ENCODE measurements around the gene KLHL35.
"Not testable (repeated sequence)": the region's sequence is repeated elsewhere in the genome, so short reads cannot be mapped to it uniquely, and the experiment has no call there.

The KLHL35 gene

DNA sequence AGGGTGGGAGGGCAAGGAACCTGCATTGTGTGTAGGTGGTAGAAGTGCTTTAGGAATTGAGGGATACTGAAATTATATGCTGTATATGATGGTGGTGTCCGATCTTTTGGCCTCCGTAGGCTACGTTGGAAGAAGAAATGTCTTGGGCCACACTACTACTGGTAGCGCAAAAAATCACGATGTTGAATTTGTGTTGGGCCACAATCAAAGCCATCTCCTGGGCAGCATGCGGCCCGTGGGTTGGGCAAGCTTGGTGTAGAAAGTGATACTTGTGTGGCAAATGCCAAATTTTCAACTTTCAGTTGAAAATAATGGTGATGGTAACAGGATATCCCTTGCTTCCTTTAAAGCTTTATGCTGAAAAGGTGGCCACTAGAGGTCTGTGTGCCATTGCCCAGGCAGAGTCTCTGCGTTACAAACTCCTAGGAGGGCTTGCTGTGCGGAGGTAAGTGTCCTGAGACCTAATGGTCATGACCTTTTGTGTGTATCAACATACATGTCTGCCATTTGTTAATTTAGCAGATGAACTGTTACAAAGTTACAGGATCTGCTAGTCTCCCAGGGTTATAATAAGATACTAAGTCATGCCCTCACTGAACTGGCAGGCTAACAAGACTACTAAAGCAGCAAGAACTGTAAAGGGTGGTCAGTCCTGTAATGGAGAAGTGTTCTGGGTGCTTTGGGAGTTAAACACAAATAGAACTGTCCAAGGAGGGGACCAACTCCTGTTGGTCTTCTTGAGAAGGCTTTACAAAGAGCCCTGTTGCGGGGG, 30.8 kb downstream of the KLHL35 start:
- intact Hi-C loops (cut with DNase I), result no loop called here
- DNase-seq, result no peak

DNA sequence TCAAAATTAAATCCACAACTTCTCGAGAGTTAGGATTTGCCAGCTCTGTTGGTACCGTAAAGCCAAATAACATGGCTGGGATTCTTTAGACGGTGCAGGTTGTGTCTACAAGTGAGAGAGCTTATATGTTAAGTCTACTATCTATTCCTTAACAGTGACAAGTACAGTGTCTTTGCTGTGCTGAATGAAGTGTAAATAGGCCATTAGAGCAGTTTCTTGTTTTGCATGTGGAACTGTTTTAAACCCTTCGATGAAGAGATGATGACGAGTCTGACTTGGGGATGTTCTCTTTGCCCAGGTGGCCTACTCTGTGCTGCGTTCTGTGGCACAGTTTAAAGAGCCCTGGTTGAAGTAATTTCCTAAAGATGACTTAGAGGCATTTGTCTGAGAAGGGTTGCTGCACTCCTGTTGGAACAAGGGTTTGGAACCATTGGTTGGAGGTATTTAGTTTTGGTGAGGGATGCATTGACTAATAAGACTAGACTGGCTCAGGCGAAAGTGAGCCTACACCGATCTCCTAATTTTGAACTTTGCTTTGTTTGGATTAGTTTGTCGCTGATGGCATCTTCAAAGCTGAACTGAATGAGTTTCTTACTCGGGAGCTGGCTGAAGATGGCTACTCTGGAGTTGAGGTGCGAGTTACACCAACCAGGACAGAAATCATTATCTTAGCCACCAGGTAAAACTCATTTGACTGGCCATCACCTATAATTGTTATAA, 32.7 kb downstream of the KLHL35 start:
- intact Hi-C loops (cut with DNase I), result no loop called here
- DNase-seq, result no peak

DNA sequence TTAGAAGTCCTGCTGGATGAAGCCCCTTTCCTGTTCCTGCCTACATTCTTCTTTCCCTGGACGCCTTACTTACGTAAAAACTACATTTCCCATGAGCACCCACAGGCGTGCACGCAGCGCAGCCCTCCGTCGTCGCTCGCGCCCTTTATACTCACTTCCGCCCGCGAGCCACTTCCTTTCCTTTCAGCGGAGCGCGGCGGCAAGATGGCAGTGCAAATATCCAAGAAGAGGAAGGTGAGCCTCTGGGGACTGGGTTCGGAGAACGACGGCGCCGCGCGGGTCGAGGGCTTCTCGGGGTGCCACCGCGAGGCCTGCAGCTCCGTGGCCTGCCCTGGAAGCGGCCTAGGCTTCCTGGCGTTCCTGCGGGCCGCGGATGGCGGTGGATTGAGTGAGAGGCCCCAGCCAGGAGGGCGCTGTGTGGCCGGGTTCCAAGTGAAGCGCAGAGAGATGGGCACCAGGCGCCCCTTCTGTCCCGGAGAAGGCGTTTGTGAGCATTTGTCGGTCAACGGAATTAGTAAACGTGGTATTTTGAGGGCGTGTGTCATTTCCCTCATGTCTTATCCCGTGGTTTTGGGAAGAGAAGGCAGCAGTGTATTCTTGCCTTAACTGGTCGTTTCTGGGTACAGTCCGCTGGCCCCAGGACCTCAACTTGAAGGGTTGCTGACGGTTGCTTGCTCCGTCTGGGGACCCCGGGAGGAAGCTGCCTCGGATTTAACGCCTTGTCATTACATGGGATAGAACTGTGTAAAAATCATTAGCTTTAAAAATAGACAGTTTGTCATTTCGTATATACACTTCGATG, 33.5 kb downstream of the KLHL35 start, which contains the start of gene RPS3:
TSS of gene RPS3 (plus strand) at position 175 of the 802 bp plus-strand sequence. CDS start at position 205, 30 bp downstream.
- peak; percentile 83 to 99 (median 92) for DNase-seq
- intact Hi-C loops (cut with DNase I), result no loop called here

DNA sequence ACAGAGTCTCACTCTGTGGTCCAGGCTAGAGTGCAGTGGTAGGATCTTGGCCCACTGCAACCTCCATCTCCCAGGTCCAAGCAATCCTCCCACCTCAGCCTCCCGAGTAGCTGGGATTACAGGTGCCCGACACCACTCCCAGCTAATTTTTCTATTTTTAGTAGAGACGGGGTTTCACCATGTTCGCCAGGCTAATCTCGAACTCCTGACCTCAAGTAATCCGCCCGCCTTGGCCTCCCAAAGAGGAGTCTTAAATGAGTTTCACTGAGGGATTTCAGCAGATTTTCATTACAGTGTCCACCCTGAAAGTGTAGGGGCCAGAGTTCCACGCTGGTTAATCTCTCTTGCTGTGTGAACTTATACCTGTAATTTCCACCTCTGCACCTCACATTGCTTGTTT, 34.1 kb downstream of the KLHL35 start:
- intact Hi-C loops (cut with DNase I), result no loop called here
- DNase-seq, result no peak

DNA sequence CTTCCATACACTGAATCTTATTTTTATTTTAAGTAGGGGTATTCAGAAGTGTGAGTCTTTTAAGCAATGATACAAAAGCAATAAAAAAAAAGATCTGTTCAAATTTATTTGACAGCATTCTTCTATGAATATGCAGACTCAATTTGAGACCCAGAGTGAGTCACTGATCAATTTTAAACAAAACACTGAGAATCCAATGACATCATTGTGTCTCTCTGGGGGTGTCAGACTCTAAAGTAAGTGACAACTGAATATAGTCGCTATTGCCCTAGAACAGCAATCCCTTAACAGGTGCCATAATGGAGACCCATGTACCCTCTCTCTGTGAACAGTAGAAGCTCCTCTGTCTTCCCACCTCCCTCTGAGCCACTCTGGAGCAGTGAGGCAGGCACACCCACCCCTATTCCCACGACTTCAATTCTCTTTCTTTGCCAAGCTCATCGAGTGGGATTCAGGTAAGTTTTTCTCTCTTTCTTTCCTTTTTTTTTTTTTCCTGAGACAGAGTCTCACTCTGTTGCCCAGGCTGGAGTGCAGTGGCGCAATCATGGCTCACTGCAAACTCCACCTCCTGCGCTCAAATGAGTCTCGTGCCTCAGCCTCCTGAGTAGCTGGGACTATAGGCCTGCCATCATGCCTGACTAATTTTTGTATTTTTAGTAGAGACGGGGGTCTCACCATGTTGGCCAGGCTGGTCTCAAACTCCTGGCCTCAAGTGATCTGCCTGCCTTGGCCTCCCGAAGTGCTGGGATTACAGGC, 38.7 kb downstream of the KLHL35 start:
- no peak for DNase-seq
- intact Hi-C loops (cut with DNase I), result no loop called here

DNA sequence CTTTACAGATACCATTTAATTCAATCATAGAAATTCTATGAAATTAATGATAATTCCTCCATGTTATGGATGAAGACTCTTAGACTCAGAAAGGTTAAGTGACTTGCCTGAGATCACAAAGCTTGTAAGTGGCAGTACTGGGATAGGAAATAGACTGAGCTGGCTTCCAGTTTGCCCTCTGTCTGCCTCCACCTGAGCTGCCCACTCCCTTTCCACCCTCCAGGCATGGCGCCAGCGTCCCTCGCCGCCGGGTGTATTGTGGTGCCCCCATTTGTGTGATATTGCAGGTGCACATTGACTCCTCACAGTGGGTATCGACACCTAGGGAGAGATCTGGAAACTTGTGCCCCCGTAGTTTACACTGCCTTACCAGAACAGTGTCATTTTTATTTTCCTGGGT, 43.1 kb downstream of the KLHL35 start:
- intact Hi-C loops (cut with DNase I), result loop anchor here (2.0 to 10.0 kb wide), 2 partner anchors 55 to 143 kb away; no protein-coding TSS in a partner anchor
- no peak for DNase-seq

DNA sequence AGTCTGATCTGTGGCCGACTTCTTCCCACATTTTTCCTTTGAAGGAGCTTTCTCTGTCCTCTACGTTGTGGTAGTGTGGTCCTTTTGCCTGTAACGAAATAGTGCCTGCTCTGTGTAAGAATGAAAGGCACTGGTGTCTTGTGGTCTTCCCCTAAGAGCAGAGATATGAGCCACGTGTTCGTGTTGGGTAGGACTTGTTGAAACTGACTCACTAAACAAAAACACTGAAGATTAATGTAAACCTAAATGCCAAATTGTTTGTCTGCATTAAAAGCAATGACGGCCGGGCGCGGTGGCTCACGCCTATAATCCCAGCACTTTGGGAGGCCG, 43.8 kb downstream of the KLHL35 start:
- intact Hi-C loops (cut with DNase I), result loop anchor here (2.0 to 10.0 kb wide), 2 partner anchors 56 to 144 kb away; no protein-coding TSS in a partner anchor

DNA sequence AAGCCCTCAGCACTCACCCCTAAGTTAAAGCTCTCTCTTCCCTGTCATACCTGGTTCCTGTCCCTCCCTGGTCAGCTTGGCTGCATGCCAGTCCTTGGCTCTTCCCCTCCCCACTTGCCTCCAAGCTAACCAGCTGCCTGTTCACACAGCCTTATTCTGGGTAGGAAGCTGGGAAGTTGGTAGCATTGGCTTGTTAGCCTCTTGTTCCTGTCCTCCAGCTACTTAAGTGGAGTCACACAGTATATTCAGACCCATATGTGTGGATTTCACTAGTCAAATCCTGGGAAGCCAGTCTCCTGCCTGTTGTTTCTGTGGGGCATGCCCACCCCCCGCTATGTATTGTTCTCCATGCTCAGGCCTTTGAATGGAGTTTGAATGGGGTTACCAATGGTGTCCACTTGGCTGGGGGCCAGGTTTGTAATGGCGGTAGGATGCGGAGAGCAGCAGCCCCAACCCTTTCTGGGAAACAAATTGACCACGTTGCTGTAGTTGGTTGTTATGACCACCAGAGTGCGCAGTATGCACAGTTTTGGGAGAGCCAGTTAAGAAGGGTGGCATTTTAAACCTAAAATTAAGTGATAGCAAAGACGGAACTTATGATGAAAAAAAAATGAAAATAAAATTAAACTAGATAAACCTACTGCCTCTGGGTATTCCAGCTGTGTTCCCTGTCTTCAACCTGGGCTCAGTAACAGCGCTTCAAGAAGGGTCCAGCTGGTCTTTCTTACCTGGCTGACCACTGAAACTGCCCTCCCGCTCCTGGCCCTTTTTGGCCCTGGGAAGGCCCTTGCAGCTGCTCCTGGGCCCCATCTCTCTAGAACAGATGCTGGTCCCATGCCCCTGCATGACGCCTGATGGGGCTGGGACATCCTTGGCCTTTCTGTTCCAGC, 44.4 kb downstream of the KLHL35 start:
- peak in 8 of 10 donors; percentile 19 to 93 (median 67) for DNase-seq
- intact Hi-C loops (cut with DNase I), result loop anchor here (2.0 to 10.0 kb wide), 2 partner anchors 56 to 144 kb away; no protein-coding TSS in a partner anchor

More for the DNA sequence above, 43.8 kb downstream of the KLHL35 start:
- DNase-seq, result no peak

DNA sequence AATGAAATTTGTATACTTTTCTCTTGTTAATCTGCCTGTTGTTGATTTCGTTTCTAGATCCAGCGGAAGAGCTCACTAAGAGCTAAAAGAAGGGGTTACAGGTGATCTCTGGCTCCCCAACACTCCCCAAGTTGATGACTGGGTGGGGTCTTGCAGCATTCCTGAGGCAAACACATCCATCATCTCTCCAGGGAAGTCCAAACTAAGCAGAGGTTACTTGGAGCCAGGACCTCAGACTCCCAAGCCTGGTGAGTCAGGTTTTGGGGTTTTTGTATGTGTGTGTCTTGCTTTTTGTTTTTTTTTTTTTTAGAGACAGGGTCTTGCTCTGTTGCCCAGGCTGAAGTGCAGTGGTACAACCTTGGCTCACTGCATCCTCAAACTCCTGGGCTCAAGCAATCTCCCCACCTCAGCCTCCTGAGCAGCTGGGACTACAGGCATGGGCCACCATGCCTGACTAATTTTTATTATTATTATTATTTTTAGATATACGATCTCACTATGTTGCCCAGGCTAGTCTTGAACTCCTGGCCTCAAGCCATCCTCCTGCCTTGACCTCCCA, 45.2 kb downstream of the KLHL35 start:
- intact Hi-C loops (cut with DNase I), result loop anchor here (2.0 to 10.0 kb wide), 2 partner anchors 57 to 145 kb away; no protein-coding TSS in a partner anchor
- no peak for DNase-seq

DNA sequence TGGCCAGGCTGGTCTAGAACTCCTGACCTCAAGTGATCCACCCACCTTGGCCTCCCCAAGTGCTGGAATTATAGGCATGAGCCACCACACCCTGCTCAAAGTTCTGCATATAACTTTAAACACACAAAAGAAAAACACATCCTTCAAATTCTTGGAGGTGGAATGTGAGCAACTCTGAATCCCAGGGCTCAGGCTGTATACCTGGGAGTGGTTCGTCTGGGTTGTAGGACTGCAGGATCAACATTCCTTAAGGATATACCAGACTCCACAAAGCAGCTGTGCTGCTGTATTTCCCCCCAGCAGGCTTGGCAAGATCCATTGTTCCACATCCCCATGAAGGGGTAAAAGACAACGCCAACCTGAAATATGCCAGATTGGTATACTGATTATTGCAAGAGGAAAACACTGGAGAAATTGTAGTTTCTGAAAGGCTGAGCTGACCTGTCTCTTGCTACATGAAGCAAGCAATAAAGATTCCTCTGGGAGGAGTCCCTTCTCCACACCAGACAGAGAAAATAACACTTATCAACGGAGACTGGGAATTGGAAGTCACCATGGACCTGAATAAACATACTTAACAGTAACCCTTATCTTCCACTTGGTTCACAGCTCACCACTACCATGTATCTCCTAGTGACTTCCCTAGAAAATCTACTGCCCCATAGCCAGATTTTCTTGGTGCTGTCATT, 45.9 kb downstream of the KLHL35 start:
- no peak for DNase-seq
- intact Hi-C loops (cut with DNase I), result loop anchor here (10.0 kb wide), 1 partner anchor 58 kb away; no protein-coding TSS in a partner anchor

DNA sequence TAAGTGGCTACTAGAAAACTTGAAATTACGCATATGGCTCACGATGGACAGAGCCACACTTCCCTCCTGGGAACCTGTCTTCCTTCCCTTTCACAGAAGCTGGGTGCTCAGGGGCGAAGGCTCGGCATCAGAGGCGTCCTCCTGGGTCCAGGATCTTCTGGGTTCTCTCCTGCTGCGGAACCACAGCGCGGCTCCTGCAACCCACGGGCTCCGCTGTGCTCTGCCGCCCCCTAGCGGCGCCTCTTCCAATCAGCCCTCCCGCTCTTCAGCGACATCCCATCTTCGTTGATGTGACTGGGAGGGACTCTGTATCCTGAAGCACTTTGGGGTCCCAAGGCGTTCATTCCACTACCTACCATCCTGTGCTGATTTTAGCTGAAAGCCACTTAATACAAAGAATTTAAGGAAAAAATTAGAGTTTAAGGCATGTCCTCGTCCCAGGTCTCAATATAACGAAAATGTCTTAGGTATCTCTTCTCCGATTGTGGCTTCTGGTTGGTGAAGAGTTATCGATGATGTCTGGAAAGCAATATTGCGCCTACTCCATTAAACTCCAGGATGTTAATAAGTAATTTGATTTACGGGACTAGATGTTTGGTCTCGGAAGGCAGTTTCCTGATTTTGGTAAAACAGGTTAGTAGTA, 48.4 kb downstream of the KLHL35 start:
- DNase-seq, result peak; percentile 49 to 98 (median 84)
- intact Hi-C loops (cut with DNase I), result loop anchor here (1.0 to 10.0 kb wide), 3 partner anchors 56 to 104 kb away; no protein-coding TSS in a partner anchor

DNA sequence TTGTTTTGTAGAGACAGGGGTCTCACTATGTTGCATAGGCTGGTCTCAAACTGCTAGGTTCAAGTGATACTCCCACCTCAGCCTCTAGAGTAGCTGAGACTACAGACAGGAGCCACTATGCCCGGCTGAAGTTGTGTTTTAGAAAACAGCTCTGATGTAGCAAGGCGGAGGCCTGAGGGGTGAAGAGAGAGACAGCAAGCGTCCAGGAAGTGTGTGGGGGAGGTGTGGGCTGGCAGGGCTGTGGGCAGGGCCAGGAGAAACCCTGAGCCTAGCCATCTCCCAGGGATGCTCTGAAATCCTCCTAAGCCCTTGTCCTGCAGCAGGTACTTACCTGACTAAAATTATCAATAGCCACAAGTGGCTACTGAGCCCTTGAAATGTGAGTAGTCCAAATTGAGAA, 49.8 kb downstream of the KLHL35 start:
- intact Hi-C loops (cut with DNase I), result loop anchor here (10.0 kb wide), 1 partner anchor 62 kb away; no protein-coding TSS in a partner anchor
- no peak for DNase-seq

DNA sequence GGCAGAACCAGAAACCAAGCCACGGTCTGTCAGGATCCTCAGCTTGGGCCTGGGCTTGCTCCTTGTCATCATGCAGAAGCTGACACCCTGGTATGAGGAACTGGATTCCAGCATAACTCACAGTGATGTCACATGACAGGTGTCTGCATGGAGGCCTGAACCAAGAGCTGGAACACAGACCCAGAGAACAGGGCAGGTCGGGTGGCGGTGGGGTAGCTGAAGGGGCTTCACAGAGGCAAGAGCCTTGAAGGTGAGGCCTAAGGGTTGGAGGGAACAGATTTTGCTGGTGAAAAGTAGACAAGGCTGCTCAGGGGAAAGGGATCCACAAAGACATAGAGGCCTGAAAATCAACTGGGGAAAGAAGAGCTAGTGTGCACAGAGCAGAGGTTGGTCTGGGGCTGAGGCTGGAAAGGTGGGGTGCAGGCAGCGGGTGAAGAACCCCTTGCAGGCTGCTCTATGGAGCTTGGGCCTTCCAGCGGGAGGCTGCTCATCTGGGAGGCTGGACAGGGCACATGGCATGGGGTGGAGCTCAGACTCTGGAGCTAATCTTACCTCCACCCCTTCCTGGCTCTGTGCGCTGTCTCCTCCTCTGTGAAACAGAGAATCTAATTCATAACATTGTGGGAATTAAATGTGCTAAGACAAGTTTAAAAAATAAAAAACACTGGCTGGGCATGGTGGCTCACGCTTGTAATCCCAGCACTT, 52.1 kb downstream of the KLHL35 start:
- DNase-seq, result no peak
- intact Hi-C loops (cut with DNase I), result loop anchor here (10.0 kb wide), 1 partner anchor 64 kb away; no protein-coding TSS in a partner anchor

DNA sequence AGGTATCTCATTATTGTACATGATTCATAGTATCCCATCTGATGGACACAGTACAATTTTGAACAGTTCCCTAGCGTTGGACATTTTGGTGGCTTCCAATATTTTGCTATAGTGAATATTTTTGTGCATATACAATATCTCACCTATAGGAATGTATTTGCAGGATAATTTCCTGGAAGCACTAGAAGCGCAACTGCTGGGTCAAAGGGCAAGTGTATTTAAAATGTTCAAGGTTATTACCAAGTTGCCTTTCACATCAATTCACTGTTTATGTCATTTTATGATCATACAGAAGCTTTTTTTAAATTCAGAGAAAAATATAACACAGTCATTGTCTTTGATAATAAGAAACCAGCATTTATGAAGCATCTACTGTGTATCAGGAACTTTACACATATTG, 52.8 kb downstream of the KLHL35 start:
- DNase-seq, result no peak
- intact Hi-C loops (cut with DNase I), result loop anchor here (10.0 kb wide), 1 partner anchor 65 kb away; no protein-coding TSS in a partner anchor

DNA sequence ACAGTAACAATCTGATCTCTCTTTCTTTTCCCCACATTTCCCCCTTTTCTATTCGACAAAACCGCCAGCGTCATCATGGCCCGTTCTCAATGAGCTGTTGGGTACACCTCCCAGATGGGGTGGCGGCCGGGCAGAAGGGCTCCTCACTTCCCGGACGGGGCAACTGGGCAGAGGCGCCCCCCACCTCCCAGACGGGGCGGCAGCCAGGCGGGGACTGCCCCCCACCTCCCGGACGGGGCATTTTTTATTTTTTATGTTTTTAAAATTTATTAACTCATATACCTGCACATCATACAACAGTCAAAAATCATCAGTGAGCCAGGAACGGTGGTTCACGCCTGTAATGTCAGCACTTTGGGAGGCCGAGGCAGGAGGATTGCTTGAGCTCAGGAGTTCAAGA, 54.2 kb downstream of the KLHL35 start:
- intact Hi-C loops (cut with DNase I); DNase-seq: not testable (repeated sequence)

DNA sequence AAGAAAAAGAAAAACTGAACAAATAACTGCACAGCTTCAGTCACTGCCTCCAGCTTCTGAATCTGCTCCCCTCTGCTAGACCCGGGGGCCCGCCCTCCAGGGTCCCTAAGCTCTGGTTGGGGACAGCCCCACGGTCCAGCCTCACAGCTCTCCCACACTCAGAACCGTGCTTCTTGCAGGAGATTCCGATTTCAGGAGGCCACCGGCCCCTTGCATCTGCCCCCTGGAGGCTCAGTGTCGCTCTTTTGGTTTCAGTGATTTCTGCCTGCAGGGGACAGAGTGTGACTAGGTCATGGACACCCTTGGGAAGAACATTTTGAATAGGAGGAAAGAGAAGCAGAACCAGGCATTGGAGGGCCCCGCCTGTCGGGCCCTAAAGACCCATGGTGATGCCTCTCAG, 56.8 kb downstream of the KLHL35 start:
- intact Hi-C loops (cut with DNase I), result no loop called here
- DNase-seq, result no peak

DNA sequence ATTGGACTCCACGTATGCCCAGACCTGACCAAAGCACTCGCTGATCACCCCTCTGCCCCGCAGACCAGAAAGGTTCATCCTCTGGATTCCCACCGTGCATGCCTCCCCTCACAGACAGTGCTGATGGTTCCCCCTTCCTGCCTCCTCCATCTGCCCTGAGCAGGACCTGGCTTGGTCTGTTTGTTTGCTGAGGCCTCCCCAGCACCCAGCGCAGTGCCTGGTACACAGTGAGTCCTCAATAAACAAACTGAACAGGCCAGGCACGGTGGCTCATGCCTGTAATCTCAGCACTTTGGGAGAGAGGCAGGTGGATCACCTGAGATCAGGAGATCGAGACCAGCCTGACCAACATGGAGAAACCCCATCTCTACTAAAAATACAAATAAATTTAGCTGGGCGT, 57.4 kb downstream of the KLHL35 start:
- intact Hi-C loops (cut with DNase I), result no loop called here
- no peak for DNase-seq
